GM21515 (cell line): Measurements from ENCODE around the gene GRK2.

ENCODE experiments used
- ATAC-seq: cut with Tn5 transposase; IDR thresholded peaks from one replicate; pipeline ENCODE4 v1.9.1; 2021; ENCODE audit not compliant: unreplicated experiment

The GRK2 gene

DNA sequence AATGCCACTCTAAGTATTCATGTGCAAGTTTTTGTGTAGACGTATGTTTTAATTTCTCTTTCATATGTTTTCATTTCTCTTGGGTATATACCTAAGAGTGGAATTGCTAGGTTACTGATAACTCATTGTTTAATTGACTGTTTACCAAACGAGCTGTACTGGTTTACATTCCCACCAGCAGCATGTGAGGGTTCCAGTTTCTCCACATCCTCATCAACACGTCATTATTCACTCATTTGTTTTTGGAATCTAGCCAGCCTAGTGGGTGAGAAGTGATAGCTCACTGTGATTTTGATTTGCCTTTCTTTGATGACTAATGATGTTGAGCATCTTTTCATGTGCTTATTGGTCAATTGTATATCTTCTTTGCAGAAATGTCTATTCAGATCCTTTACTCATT lies 26.8 kb downstream of the GRK2 start:
- no peak for ATAC-seq

DNA sequence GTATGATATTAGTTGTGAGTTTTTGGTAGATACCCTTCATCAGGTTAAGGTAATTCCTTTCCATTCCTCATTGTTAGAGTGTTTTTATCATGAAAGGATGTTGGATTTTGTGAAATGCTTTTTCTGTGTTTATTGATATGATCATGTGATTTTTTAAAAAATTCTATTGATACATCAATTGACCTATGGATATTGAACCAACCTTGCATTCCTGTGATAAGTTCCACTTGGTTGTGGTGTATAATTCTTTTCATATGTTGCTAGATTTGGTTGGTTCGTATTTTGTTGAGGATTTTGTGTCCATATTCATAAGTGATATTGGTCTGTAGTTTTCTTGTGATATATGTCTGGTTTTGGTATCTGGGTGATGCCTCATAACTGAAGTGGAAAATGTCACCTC lies 29.6 kb downstream of the GRK2 start:
- ATAC-seq: no peak

DNA sequence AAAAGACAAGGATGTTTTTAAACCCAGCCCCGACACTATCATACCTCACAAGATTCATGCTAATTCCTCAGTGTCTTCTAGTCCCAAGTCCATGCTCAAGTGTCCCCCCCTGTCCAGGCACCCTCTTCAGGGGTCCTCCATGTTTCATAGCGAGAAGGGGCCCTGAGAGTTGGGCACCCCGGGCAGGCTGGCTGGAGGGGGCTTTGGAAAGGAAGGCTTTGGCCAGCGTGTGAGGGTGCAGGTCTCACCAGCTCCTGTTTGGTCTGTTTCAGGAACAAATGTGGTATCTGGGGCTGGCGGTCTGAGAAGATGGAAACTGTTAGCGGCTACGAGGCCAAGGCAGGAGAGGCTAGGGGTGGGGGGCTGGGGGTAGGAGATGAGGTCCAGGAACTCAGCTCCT lies 32.5 kb downstream of the GRK2 start:
- ATAC-seq: no peak

DNA sequence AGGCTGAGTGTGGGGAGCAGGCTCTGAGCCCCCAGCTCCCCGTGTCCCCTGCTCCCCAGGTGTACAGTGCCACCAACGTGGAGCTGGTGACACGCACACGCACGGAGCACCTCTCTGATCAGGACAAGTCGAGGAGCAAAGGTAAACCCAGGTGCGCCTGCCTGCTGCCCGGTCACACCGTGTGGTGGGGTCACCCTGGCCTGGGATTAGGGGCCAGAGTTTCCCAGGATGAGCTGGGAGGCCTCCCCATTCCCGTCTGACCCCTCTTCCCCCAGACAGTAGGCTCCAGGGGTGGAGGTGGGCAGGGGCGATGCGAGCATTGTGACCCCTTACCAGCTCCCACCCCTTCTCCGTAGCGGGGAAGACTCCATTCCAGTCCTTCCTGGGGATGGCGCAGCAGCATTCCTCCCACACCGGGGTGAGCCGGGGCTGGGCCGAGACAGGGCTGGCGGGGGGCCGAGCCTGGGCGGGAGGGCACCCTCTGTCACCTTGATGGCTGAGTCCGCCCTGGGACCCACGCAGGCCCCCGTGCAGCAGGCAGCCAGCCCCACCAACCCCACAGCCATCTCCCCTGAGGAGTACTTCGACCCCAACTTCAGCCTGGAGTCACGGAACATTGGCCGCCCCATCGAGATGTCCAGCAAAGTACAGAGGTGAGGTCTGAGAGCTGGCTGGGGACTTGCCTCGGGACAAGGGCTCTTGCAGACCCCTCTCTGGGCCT lies 33.4 kb downstream of the GRK2 start:
- no peak for ATAC-seq

DNA sequence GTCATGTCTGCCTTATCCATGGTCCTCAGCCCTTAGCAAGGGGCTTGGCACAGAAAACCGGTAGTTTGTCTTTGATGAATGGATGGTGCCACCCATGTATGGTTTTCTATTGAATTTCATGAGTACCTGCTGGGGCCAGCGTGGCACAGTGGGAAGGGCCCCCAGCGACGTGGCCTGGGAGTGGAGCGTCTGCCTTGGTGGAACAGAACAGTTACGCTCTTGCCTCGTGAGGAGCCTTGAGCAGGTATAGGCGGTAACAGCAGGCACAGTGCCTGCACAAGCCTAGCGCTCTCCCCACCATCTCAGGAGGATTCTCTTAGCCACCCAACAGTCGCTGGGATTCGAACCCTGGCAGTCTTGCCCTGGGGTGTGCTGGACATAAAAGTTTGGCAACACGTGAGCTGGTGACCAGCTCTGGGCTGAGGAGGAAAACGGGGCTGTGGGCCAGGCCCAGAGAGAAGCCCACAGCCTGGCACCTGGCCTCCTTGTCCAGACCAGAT lies 34.0 kb downstream of the GRK2 start:
- ATAC-seq: no peak

DNA sequence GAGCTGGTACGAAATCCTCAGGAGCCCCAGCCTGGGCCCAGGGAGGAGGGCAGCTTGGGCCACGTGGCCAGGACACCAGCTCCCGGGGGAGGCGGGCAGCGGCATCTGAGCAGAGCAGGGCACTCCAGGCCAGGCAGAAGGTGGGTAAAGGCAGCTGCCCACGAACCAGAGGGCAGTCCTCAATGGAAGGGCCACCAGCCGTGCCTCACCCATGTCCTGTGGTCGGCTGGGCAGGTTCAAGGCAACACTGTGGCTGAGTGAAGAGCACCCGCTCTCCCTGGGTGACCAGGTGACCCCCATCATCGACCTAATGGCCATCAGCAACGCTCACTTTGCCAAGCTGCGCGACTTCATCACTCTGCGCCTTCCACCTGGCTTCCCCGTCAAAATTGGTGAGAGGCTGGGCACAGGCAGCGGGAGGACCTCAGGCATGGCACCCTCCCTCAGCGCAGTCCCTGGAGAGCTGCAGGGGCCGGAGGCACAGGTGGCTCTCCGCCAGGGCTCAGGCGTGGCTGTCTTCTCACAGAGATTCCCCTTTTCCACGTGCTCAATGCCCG lies 34.6 kb downstream of the GRK2 start:
- no peak for ATAC-seq

DNA sequence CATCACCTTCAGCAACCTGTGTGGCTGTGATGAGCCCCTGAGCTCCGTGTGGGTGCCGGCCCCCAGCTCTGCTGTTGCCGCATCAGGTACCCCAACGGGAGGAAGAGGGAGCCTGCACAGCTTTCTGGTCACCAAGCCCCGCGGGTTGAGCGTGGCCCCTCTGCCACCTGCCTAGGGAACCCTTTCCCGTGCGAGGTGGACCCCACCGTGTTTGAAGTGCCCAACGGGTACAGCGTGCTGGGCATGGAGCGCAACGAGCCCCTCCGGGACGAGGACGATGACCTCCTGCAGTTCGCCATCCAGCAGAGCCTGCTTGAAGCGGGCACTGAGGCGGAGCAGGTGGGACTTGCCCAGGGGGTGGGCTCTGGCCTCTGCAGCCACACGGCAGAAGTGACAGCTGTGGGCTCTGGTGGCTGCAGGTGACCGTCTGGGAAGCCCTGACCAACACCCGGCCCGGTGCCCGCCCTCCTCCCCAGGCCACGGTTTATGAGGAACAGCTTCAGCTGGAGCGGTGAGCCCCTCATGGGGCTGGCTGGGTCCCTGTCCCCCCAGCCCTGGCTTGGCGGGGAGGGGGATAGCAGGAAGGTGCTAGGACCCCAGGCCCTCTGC lies 35.1 kb downstream of the GRK2 start:
- ATAC-seq: no peak

DNA sequence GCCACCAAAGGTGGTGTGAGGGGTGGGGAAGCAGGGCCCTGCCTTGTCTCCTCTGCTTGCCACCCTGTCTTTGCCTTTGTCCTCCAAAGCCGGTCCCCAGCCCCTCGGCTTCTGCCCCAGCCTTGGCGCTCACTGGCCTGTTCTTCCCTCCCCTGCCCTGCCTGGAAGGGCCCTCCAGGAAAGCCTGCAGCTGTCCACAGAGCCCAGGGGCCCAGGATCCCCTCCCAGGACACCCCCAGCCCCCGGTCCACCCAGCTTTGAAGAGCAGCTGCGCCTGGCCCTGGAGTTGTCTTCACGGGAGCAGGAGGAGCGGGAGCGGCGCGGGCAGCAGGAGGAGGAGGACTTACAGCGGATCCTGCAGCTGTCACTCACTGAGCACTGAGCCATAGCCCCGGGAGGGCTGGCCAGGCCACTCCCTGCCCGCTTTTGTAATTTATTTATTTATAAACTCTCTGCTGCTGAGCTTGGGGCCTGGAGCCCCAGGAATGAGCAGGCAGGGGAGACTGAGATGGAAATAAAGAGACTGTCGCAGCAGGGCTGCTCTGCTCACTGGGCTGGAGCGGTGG lies 35.8 kb downstream of the GRK2 start:
- ATAC-seq: no peak

DNA sequence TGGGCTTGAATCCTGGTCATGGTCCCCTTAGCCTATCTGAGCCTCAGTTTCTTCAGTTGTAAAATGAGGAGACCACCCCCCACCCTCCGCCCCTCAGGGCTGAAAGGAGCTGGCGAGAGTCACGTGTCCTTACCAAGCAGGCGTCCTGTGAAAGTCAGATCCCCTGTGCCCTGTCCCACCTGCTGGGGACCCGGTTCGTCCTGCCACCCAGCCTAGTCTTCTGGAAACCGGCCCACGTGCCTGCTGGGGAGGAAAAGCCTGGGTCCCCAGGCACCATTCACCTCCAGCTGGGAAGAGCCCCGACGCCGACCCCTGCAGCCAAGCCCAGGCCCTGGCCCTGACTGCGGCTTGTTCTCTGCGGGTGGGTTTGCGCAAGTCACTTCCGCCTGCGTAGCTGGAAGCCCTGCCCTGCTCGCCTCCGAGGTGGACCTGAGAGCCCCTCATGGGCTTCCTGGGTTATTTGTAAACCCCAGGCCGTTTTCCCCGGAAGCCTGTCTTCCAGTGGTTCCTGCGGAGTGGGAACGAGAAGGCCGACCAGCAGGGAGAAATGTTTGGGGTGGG lies 36.4 kb downstream of the GRK2 start:
- no peak for ATAC-seq

DNA sequence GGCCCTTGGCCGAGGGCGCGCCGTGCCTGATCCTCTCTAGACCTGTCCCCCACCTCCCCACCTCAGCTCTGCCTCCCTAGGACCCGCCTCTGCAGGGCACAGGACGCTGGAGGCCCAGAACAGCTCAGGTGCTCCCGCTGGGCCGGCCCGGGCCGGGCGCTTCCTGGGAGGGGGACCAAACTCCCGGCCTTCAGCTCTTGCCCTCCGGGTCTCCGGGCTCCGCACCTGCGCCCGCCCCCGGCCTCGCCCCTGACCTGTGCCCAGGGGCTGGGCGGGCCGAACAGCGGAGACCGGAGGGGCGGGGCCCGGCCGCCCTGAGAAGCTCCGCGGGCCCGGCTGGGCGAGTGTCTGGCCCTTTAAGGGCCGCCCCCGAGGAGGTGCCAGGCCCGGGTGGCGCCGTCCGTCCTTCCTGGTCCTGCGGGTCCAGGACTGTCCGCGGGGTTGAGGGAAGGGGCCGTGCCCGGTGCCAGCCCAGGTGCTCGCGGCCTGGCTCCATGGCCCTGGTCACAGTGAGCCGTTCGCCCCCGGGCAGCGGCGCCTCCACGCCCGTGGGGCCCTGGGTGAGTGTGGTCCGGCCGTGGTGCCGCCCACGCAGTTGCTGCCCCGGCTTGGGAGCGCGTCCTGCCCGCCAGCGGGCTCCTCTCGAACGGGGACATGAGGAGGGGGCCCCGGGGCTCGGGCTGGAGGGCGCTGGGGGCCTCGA lies 37.0 kb downstream of the GRK2 start, which contains the start of gene SSH3:
SSH3 (plus strand) TSS at position 399 of the 703 bp plus-strand sequence; CDS start at position 495, 96 bp downstream.
- ATAC-seq: no peak

DNA sequence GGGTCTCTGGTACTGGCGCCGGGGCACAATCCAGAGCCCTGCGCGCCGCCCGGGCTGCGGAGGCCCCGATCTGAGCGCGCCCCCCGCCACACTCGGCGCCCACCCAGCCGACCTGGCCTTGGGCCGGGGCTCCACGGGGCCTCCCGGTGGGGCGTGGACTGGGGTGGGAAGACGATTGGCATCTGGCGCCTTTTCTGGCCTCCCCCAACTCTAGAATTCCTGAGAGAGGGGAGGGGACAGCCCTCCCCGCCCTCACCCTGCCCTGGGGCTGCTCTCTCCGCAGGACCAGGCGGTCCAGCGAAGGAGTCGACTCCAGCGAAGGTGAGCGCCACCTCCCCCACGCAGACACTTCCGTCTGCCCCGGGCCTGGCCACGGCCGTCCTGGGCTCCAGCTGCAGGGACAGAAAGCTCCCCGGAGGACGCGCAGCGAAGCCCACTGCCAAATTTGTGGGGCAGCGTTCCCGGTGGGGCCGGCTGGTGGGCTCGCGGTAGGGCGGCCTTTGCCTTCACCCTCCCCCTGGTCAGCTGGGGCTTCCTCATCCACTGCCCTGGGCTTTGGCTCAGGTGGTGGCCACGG lies 37.6 kb downstream of the GRK2 start:
- ATAC-seq: no peak

DNA sequence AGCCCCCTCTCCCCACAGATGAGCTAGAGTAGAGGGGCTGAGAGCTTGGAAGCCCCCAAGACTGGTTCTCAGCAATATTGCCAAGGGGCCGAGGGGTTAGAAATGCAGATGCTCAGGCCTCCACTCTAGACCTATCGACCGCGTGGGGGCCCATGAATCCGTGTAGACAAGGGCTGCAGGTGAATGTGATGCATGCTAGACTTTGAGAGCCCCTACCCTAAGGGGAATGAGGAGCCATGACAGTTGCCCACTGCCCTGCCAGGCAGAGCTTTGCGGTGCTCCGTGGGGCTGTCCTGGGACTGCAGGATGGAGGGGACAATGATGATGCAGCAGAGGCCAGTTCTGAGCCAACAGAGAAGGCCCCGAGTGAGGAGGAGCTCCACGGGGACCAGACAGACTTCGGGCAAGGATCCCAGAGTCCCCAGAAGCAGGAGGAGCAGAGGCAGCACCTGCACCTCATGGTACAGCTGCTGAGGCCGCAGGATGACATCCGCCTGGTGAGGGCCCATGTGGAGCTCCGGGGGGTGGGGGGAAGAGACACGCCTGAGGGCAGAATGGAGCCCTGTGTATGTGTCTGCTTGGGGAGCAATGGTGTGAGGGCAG lies 38.3 kb downstream of the GRK2 start:
- no peak for ATAC-seq

DNA sequence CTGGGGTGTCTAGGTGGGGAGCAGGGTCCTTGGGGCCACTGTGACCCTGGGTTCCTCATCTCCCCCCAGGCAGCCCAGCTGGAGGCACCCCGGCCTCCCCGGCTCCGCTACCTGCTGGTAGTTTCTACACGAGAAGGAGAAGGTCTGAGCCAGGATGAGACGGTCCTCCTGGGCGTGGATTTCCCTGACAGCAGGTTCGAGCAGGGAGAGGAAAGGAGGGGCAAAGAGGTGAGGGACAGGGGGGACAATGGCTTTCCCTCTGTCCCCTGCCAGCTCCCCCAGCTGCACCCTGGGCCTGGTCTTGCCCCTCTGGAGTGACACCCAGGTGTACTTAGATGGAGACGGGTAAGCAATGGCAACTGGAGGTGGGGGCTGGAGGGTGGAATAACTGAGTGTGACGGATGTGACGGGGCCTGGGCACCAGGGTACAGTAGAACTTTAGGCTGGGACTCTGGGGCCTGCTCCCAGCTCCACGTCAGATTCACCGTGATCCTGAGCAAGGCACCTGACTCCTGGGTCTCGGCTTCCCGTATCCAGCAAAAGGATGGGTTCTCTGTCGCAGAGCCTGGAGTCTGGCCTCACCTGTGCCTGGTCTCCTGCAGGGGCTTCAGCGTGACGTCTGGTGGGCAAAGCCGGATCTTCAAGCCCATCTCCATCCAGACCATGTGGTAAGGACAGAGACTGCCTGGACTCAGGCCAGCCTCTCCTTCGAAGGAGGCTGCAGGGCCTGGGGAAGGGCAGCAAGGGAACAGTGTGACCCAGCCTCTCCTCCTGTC lies 40.7 kb downstream of the GRK2 start:
- ATAC-seq: no peak

DNA sequence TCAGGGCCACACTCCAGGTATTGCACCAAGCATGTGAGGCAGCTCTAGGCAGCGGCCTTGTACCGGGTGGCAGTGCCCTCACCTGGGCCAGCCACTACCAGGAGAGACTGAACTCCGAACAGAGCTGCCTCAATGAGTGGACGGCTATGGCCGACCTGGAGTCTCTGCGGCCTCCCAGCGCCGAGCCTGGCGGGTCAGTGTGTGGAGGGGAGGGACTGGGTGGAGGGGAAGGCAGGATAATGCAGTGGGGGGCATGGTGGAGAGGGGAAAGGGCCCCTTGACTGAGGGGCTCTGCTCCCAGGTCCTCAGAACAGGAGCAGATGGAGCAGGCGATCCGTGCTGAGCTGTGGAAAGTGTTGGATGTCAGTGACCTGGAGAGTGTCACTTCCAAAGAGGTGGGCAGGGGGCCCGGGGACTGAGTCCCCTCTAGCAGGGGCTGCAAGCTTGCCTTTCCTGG lies 41.3 kb downstream of the GRK2 start:
- ATAC-seq: no peak

DNA sequence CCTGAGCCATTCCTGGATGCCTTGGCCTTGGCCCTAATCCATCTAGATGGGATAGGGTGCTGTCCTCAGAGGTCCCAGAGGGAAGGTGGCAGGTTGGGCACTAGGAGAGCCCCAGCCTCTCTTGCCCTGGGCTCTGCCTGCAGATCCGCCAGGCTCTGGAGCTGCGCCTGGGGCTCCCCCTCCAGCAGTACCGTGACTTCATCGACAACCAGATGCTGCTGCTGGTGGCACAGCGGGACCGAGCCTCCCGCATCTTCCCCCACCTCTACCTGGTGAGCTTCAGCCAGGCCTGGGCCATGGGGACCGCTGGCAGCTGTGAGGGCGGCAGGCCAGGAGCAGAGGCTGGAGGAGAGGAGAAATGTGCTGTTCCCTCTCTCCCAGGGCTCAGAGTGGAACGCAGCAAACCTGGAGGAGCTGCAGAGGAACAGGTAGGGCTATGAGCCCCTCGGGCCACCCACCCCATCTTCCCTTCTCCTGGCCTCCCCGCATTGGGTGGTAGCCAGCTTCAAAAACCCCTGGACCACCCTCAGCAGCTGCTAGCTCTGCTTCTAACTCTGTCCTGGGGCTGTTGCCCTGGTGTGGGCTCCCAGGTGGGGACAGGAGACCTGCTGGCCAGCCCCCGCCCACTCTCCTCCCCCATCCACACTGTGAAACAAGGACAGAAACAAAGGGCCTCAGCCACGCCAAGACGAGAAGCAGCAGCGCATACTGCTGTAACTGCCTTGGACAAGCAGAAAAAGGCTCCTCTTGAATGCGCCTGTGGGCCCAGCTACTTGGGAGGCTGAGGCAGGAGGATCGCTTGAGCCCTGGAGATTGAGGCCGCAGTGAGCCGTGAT lies 42.0 kb downstream of the GRK2 start:
- ATAC-seq: no peak

DNA sequence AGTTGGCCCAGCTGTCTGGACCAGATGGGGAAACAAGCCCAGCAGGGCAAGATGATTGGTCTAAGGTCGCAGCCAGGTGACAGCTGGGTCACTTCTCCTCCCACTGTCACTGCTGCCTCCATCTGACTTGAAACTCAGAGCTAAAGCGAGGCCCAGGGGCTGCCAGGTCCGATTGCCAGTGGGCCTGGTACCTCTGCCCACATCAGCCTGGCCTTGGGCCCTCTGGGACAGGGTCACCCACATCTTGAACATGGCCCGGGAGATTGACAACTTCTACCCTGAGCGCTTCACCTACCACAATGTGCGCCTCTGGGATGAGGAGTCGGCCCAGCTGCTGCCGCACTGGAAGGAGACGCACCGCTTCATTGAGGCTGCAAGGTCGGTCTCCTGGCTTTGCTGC lies 42.9 kb downstream of the GRK2 start:
- no peak for ATAC-seq

DNA sequence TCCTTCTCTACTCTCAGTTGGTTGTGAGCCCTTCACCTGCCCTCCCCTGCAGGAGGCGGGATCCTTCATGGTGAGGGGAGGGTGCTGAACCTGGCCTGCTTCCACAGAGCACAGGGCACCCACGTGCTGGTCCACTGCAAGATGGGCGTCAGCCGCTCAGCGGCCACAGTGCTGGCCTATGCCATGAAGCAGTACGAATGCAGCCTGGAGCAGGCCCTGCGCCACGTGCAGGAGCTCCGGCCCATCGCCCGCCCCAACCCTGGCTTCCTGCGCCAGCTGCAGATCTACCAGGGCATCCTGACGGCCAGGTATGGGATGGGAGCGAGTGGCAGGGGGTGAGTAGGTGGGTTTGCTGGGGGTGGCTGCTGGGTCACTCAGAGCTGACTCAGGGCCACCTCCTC lies 43.4 kb downstream of the GRK2 start:
- no peak for ATAC-seq

DNA sequence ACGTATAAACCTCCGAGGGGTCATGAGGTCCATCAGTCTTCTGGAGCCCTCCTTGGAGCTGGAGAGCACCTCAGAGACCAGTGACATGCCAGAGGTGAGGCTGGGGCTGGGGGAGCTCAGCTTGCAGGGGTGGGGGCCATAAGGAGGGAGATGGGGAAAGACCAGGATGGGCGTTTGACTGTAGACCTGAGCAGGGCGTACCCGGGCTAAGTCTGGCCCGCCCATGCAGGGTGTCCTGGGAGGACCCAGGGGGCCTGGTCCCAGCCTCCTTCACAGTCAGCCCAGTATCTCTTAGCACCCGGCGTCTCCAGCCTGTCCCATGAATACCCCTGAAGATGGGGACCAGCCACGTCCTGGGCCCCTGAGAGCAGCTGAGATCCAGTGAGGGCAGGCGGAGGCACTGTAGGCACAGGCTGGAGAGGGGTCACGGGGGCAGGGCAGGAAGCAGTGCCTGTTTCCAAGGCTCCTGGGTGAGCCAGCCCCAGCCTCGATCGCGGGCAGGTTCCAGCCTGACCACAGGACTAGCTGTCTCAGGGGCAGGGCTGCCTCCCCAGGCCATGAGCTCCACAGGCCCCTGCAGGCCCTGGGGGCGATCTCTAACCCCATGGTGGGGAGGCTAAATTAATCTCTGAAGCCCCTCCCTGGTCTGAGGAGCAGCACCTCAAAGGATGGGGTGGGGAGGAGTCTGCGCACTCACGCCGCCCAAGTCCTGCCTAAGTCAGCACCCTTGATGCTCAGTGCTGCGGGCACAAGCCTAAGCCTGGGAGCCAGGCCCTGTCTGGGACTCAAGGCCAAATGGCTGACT lies 44.2 kb downstream of the GRK2 start:
- ATAC-seq: no peak
